Measurements from ENCODE around the gene BRME1.
"Not testable (repeated sequence)": the region's sequence is repeated elsewhere in the genome, so short reads cannot be mapped to it uniquely, and the experiment has no call there.

BRME1 gene

GRCh38 chr19:13926010-13926409 is 20.1 kb upstream of the BRME1 start:
- DNase-seq, result no peak

- no peak for DNase-seq
Observed at GRCh38 chr19:13923194-13923987, 17.5 kb upstream of the BRME1 start.

- DNase-seq, result not testable (repeated sequence)
Observed at GRCh38 chr19:13922118-13922517, 16.2 kb upstream of the BRME1 start.

- DNase-seq, result peak; percentile 21
Observed at GRCh38 chr19:13920940-13921747, 15.2 kb upstream of the BRME1 start.

- no peak for DNase-seq
Observed at GRCh38 chr19:13920524-13920923, 14.6 kb upstream of the BRME1 start.

GRCh38 chr19:13918726-13919411 is 13.0 kb upstream of the BRME1 start:
- no peak for DNase-seq

- no peak for DNase-seq
Observed at GRCh38 chr19:13917888-13918406, 12.0 kb upstream of the BRME1 start.

GRCh38 chr19:13914777-13915176 is 8.9 kb upstream of the BRME1 start:
- DNase-seq, result no peak

- no peak for DNase-seq
Observed at GRCh38 chr19:13913352-13913751, 7.4 kb upstream of the BRME1 start.

- DNase-seq, result no peak
Observed at GRCh38 chr19:13909430-13909829, 3.5 kb upstream of the BRME1 start.

GRCh38 chr19:13908674-13909073 is 2.8 kb upstream of the BRME1 start:
- no peak for DNase-seq

- DNase-seq, result no peak
Observed at GRCh38 chr19:13906910-13907309, 993 bp upstream of the BRME1 start.

- no peak for DNase-seq
Observed at GRCh38 chr19:13906521-13906904, 596 bp upstream of the BRME1 start.

- DNase-seq, result peak; percentile 49
Observed at GRCh38 chr19:13902993-13903555, 2.8 kb downstream of the BRME1 start.

- no peak for DNase-seq
Observed at GRCh38 chr19:13899912-13900584, 5.9 kb downstream of the BRME1 start.

- no peak for DNase-seq
Observed at GRCh38 chr19:13899393-13899792, 6.5 kb downstream of the BRME1 start.

GRCh38 chr19:13896227-13896626 is 9.7 kb downstream of the BRME1 start:
- DNase-seq, result no peak

GRCh38 chr19:13894552-13894951 is 11.4 kb downstream of the BRME1 start:
- DNase-seq, result no peak

GRCh38 chr19:13892870-13893269 is 13.0 kb downstream of the BRME1 start:
- no peak for DNase-seq

GRCh38 chr19:13890136-13890535 is 15.8 kb downstream of the BRME1 start:
- no peak for DNase-seq

- no peak for DNase-seq
Observed at GRCh38 chr19:13888281-13888680, 17.6 kb downstream of the BRME1 start.

GRCh38 chr19:13887517-13887916 is 18.4 kb downstream of the BRME1 start:
- no peak for DNase-seq
